ENCODE measurements around the gene KPNA6.

DNA sequence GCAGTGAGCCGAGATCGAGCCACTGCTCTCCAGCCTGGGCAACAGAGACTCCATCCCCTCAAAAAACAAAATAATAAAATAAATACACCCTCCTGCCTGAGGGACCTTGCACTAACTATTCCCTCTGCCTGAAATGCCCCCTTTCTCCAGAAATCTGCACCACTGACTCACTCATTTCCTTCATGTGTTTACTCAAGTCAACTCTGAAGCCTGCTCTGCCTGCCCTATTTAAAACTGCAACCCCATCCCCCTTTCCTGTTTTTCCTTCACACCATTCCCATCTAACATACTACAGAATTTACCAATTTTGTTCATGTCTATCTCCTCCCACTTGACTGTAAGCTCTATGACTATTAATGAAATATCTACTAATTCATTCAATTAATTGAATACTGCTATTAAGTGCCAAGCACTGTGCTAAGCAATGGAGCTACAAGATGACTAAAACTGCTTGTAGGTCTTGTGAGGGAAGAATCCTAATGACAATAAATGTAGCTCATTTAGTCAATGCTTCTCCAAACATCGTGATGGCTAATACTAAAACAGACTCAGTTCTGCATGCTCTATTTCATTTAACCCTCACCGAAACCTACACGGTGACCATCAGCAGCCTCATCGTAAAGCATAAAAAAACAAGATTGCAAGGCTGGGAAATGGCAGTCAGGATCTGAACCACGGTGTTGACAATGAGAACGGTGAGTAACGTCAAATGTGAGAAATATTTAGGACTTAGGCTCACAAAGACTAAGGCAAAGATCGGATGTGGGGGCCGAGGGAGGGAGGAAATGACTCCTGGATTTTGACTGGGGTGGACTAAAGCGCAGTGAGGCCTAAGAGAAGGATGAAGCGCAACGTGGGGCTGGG is 35.9 kb upstream of the KPNA6 start:
- TF ChIP-seq TAF1 (IDR thresholded peaks at IDR 0.05; ENCODE audit: low read depth) (no peak), SMC3 (conservative IDR thresholded peaks at IDR 0.05; ENCODE audit: poor library complexity) (no peak), EP300 (conservative IDR thresholded peaks at IDR 0.05; ENCODE audit: poor library complexity, severe bottlenecking) (no peak), EZH2 (IDR thresholded peaks at IDR 0.05; ENCODE audit: borderline replicate concordance, insufficient read depth, low read length, poor library complexity, severe bottlenecking) (no peak)
- TF ChIP-seq, protein P1, sequence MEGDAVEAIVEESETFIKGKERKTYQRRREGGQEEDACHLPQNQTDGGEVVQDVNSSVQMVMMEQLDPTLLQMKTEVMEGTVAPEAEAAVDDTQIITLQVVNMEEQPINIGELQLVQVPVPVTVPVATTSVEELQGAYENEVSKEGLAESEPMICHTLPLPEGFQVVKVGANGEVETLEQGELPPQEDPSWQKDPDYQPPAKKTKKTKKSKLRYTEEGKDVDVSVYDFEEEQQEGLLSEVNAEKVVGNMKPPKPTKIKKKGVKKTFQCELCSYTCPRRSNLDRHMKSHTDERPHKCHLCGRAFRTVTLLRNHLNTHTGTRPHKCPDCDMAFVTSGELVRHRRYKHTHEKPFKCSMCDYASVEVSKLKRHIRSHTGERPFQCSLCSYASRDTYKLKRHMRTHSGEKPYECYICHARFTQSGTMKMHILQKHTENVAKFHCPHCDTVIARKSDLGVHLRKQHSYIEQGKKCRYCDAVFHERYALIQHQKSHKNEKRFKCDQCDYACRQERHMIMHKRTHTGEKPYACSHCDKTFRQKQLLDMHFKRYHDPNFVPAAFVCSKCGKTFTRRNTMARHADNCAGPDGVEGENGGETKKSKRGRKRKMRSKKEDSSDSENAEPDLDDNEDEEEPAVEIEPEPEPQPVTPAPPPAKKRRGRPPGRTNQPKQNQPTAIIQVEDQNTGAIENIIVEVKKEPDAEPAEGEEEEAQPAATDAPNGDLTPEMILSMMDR (IDR thresholded peaks at IDR 0.05; ENCODE audit: poor library complexity, severe bottlenecking): no peak

Measured in neural cell (in vitro differentiated cells).